HepG2 (cell line): ENCODE results near the gene NPC1. TPM values are rescaled to one million over a fixed set of nuclear protein-coding genes. Genes with fewer than 3 reads are reported as not detected.
A peak's percentile ranks its signal among the peaks of the same experiment; 100 is the strongest.

Source experiments
- ATM ChIP-seq: fragments of 450-650 bp; IDR thresholded peaks from 2 replicates; pipeline ENCODE4 v1.7.1; 2017; ENCODE audit warnings: mild to moderate bottlenecking, borderline replicate concordance
- BORCS8-MEF2B ChIP-seq: sonication (generic); formaldehyde crosslinking; IDR thresholded peaks from 2 replicates; pipeline ENCODE4 v1.8.0; 2022; ENCODE audit warnings: mild to moderate bottlenecking, missing genetic modification reagents
- FOXK2 ChIP-seq: fragments of 450-650 bp; IDR thresholded peaks from 2 replicates; pipeline ENCODE4 v1.6.1; 2016
- HNF4G ChIP-seq, 2 experiments: sonication (generic) in 1 of 2; formaldehyde crosslinking in 1 of 2; IDR thresholded peaks; 2 replicates each; pipeline versions ENCODE4 v1.4.0 to v1.6.1; 2011 to 2020; ENCODE audit warnings: borderline replicate concordance in 2 of 2, low read depth in 2 of 2, mild to moderate bottlenecking in 2 of 2, low read length in 1 of 2, missing genetic modification reagents in 1 of 2, moderate library complexity in 1 of 2
- KDM3A ChIP-seq: IDR thresholded peaks from 2 replicates; pipeline ENCODE4 v1.6.1; 2018; ENCODE audit warnings: low read depth, missing compliant biosample characterization
- TBX2 ChIP-seq: sonication (generic); formaldehyde crosslinking; IDR thresholded peaks from 2 replicates; pipeline ENCODE4 v1.5.0; 2020; ENCODE audit warnings: missing genetic modification reagents, mild to moderate bottlenecking, borderline replicate concordance
- ZFAT ChIP-seq: sonication (generic); formaldehyde crosslinking; conservative IDR thresholded peaks from 2 replicates; pipeline ENCODE4 v1.8.1; 2023; ENCODE audit warnings: missing genetic modification reagents, inconsistent platforms
- ZNF234 ChIP-seq: sonication (generic); formaldehyde crosslinking; conservative IDR thresholded peaks from 2 replicates; pipeline ENCODE4 v1.5.1; 2020; ENCODE audit warnings: mild to moderate bottlenecking, missing genetic modification reagents
- ZNF446 ChIP-seq: sonication (generic); formaldehyde crosslinking; IDR thresholded peaks from 2 replicates; pipeline ENCODE4 v1.5.0; 2020; ENCODE audit warnings: mild to moderate bottlenecking, missing genetic modification reagents
- ZNF510 ChIP-seq: sonication (generic); formaldehyde crosslinking; IDR thresholded peaks from 2 replicates; pipeline ENCODE4 v1.4.0; 2020; ENCODE audit warnings: low read depth, mild to moderate bottlenecking, missing genetic modification reagents
- ZNF563 ChIP-seq: sonication (generic); formaldehyde crosslinking; IDR thresholded peaks from 2 replicates; pipeline ENCODE4 v1.8.0; 2022; ENCODE audit warnings: mild to moderate bottlenecking, moderate library complexity, missing genetic modification reagents
- ZNF570 ChIP-seq: sonication (generic); formaldehyde crosslinking; IDR thresholded peaks from 2 replicates; pipeline ENCODE4 v1.4.0; 2020; ENCODE audit warnings: mild to moderate bottlenecking, missing genetic modification reagents, borderline replicate concordance
- polyA plus RNA-seq, 8 experiments: library from polyadenylated mRNA; depleted of rRNA in 3 of 8; stranded (reverse) in 7 of 8; unstranded in 1 of 8; fragments of >200 nt; fragmentation: Illumina TruSeq in 4 of 8; extraction: Trizol in 4 of 8; gene quantifications; 2 replicates each; pipeline versions ENCODE4 v1.2.1 to v1.2.3, GENCODE V29; 2011 to 2016; ENCODE audit warnings: low read depth in 4 of 8, missing spikeins in 1 of 8, mixed read lengths in 1 of 8; ENCODE audit not compliant: insufficient read depth in 1 of 8
- total RNA-seq, 5 experiments: library from RNA; depleted of rRNA; stranded (reverse); fragments of >200 nt; fragmentation: Illumina TruSeq; extraction: Trizol; gene quantifications; 2 replicates each; pipeline ENCODE4 v1.2.3, GENCODE V29; 2016; ENCODE audit warnings: low read depth in 1 of 5
- TF ChIP-seq, protein P1 (sequence below): sonication (generic); formaldehyde crosslinking; IDR thresholded peaks from 2 replicates; pipeline ENCODE4 v1.4.0; 2020; ENCODE audit warnings: mild to moderate bottlenecking, missing genetic modification reagents, borderline replicate concordance
- TF ChIP-seq, protein P2 (sequence below): sonication (generic); formaldehyde crosslinking; IDR thresholded peaks from 2 replicates; pipeline ENCODE4 v1.4.0; 2020; ENCODE audit warnings: missing genetic modification reagents
- TF ChIP-seq, protein P3 (sequence below): sonication (generic); formaldehyde crosslinking; conservative IDR thresholded peaks from 2 replicates; pipeline ENCODE4 v1.5.0; 2020; ENCODE audit warnings: missing genetic modification reagents
- TF ChIP-seq, protein P4 (sequence below): sonication (generic); formaldehyde crosslinking; IDR thresholded peaks from 2 replicates; pipeline ENCODE4 v1.4.0; 2020; ENCODE audit warnings: mild to moderate bottlenecking, missing genetic modification reagents
- TF ChIP-seq, protein P5 (sequence below): sonication (generic); formaldehyde crosslinking; IDR thresholded peaks from 2 replicates; pipeline ENCODE4 v1.8.1; 2023; ENCODE audit warnings: mild to moderate bottlenecking, missing genetic modification reagents, borderline replicate concordance

The NPC1 gene
- total and polyA plus RNA-seq, 2 of the 13 experiments (the other 11 are each of a cell fraction or from before 2014, with no cell fraction given) = 46.5 to 114 TPM

DNA sequence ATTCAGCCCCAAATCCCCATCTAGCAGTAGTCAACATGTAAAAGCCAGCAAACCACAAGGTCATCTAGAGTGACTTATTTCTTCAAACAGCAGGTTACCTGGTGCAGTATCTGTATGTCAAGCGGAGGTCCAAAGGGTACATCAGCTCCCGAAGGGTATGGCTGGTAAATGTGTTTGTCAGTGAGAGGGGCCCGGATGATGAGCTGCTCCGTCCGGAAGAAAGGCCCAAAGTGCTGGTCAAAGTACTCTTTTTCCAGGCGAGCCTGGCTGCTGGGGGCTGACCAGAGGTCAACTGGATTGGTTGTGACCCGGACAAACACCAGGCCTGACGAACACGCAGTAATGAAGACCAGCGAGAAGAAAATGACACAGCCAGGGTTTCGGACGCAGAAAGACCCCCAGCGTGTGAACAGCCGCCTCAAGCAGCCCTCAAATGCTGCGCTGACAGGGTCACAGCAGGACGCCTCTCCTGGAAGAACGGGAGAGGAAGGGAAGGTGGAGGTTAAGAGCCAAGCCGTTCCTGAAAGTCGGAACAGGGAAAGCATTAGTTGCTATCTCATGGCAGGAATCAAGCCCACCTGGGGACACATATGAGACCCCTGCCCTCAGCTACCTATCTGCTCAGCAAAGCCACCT, 30.0 kb downstream of the NPC1 start (continued):
- TF ChIP-seq, protein P1, sequence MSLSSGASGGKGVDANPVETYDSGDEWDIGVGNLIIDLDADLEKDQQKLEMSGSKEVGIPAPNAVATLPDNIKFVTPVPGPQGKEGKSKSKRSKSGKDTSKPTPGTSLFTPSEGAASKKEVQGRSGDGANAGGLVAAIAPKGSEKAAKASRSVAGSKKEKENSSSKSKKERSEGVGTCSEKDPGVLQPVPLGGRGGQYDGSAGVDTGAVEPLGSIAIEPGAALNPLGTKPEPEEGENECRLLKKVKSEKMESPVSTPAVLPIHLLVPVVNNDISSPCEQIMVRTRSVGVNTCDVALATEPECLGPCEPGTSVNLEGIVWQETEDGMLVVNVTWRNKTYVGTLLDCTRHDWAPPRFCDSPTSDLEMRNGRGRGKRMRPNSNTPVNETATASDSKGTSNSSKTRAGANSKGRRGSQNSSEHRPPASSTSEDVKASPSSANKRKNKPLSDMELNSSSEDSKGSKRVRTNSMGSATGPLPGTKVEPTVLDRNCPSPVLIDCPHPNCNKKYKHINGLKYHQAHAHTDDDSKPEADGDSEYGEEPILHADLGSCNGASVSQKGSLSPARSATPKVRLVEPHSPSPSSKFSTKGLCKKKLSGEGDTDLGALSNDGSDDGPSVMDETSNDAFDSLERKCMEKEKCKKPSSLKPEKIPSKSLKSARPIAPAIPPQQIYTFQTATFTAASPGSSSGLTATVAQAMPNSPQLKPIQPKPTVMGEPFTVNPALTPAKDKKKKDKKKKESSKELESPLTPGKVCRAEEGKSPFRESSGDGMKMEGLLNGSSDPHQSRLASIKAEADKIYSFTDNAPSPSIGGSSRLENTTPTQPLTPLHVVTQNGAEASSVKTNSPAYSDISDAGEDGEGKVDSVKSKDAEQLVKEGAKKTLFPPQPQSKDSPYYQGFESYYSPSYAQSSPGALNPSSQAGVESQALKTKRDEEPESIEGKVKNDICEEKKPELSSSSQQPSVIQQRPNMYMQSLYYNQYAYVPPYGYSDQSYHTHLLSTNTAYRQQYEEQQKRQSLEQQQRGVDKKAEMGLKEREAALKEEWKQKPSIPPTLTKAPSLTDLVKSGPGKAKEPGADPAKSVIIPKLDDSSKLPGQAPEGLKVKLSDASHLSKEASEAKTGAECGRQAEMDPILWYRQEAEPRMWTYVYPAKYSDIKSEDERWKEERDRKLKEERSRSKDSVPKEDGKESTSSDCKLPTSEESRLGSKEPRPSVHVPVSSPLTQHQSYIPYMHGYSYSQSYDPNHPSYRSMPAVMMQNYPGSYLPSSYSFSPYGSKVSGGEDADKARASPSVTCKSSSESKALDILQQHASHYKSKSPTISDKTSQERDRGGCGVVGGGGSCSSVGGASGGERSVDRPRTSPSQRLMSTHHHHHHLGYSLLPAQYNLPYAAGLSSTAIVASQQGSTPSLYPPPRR (CRISPR knock-in tag) = peak; percentile 78
- TF ChIP-seq TBX2 (CRISPR knock-in tag) (peak; percentile 89), ZNF570 (no peak), ZFAT (CRISPR knock-in tag) (no peak), ZNF446 (no peak), ATM (no peak), BORCS8-MEF2B (0 out of 2 replicates have a peak, but pooled peaks have one; percentile 27), ZNF234 (CRISPR knock-in tag) (no peak), ZNF510 (CRISPR knock-in tag) (no peak), FOXK2 (peak; percentile 7; the same call in 1 of the 2 replicates), KDM3A (CRISPR knock-in tag) (0 out of 2 replicates have a peak, but pooled peaks have one; percentile 40), HNF4G (IDR thresholded peaks at IDR 0.05; ENCODE audit: borderline replicate concordance, low read depth, low read length) (peak; percentile 96), HNF4G (CRISPR knock-in tag; IDR thresholded peaks at IDR 0.05; ENCODE audit: borderline replicate concordance, low read depth) (peak; percentile 100), ZNF563 (CRISPR knock-in tag) (peak; percentile 31; the same call in 1 of the 2 replicates)
- TF ChIP-seq, protein P2, sequence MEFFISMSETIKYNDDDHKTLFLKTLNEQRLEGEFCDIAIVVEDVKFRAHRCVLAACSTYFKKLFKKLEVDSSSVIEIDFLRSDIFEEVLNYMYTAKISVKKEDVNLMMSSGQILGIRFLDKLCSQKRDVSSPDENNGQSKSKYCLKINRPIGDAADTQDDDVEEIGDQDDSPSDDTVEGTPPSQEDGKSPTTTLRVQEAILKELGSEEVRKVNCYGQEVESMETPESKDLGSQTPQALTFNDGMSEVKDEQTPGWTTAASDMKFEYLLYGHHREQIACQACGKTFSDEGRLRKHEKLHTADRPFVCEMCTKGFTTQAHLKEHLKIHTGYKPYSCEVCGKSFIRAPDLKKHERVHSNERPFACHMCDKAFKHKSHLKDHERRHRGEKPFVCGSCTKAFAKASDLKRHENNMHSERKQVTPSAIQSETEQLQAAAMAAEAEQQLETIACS (CRISPR knock-in tag) = no peak
- TF ChIP-seq, protein P3, sequence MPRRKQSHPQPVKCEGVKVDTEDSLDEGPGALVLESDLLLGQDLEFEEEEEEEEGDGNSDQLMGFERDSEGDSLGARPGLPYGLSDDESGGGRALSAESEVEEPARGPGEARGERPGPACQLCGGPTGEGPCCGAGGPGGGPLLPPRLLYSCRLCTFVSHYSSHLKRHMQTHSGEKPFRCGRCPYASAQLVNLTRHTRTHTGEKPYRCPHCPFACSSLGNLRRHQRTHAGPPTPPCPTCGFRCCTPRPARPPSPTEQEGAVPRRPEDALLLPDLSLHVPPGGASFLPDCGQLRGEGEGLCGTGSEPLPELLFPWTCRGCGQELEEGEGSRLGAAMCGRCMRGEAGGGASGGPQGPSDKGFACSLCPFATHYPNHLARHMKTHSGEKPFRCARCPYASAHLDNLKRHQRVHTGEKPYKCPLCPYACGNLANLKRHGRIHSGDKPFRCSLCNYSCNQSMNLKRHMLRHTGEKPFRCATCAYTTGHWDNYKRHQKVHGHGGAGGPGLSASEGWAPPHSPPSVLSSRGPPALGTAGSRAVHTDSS (CRISPR knock-in tag) = no peak
- TF ChIP-seq, protein P4, sequence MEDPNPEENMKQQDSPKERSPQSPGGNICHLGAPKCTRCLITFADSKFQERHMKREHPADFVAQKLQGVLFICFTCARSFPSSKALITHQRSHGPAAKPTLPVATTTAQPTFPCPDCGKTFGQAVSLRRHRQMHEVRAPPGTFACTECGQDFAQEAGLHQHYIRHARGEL = no peak
- TF ChIP-seq, protein P5, sequence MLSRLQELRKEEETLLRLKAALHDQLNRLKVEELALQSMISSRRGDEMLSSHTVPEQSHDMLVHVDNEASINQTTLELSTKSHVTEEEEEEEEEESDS (CRISPR knock-in tag) = no peak
